ENCODE data around the gene DNALI1.
"Not testable (repeated sequence)": the region's sequence is repeated elsewhere in the genome, so short reads cannot be mapped to it uniquely, and the experiment has no call there.

Gene DNALI1

GRCh38 chr1:37553927-37554808 is 2.6 kb upstream of the DNALI1 start, which contains the start of gene SNIP1:
Gene SNIP1, minus strand, starts transcription at chr1:37554293. Its CDS starts 64 bp downstream, at chr1:37554229.
- peak; percentile 93 for DNase-seq (ENCODE audit: low spot score)

- DNase-seq (ENCODE audit: low spot score) = no peak
These were observed 662 bp downstream of the DNALI1 start for GRCh38 chr1:37557402-37557801.

- no peak for DNase-seq (ENCODE audit: low spot score)
These were observed 1.7 kb downstream of the DNALI1 start for GRCh38 chr1:37558411-37558810.

GRCh38 chr1:37559080-37559479 is 2.3 kb downstream of the DNALI1 start:
- no peak for DNase-seq (ENCODE audit: low spot score)

GRCh38 chr1:37559957-37560379 is 3.2 kb downstream of the DNALI1 start:
- DNase-seq (ENCODE audit: low spot score) = not testable (repeated sequence)

GRCh38 chr1:37560401-37561132 is 3.8 kb downstream of the DNALI1 start:
- no peak for DNase-seq (ENCODE audit: low spot score)

- no peak for DNase-seq (ENCODE audit: low spot score)
These were observed 4.7 kb downstream of the DNALI1 start for GRCh38 chr1:37561133-37562132.

GRCh38 chr1:37562984-37563383 is 6.2 kb downstream of the DNALI1 start:
- DNase-seq (ENCODE audit: low spot score) = no peak

- DNase-seq (ENCODE audit: low spot score) = no peak
These were observed 8.2 kb downstream of the DNALI1 start for GRCh38 chr1:37564892-37565291.

- DNase-seq (ENCODE audit: low spot score) = no peak
These were observed 10.3 kb downstream of the DNALI1 start for GRCh38 chr1:37567023-37567422.

GRCh38 chr1:37570528-37571334 is 14.0 kb downstream of the DNALI1 start:
- no peak for DNase-seq (ENCODE audit: low spot score)

- DNase-seq (ENCODE audit: low spot score) = no peak
These were observed 18.2 kb downstream of the DNALI1 start for GRCh38 chr1:37574834-37575480.

- no peak for DNase-seq (ENCODE audit: low spot score)
These were observed 19.0 kb downstream of the DNALI1 start for GRCh38 chr1:37575692-37576091.

- not testable (repeated sequence) for DNase-seq (ENCODE audit: low spot score)
These were observed 27.8 kb downstream of the DNALI1 start for GRCh38 chr1:37584544-37584943.

- no peak for DNase-seq (ENCODE audit: low spot score)
These were observed 32.2 kb downstream of the DNALI1 start for GRCh38 chr1:37588939-37589338.

GRCh38 chr1:37593726-37594125 is 37.0 kb downstream of the DNALI1 start:
- no peak for DNase-seq (ENCODE audit: low spot score)

- peak; percentile 99 for DNase-seq (ENCODE audit: low spot score)
These were observed 38.9 kb downstream of the DNALI1 start, which contains the start of gene GNL2 for GRCh38 chr1:37595440-37596181. Gene GNL2, minus strand, starts transcription at chr1:37595937. Its CDS starts 115 bp downstream, at chr1:37595822.

- DNase-seq (ENCODE audit: low spot score) = no peak
These were observed 39.5 kb downstream of the DNALI1 start for GRCh38 chr1:37596182-37596667.

- DNase-seq (ENCODE audit: low spot score) = no peak
These were observed 43.2 kb downstream of the DNALI1 start for GRCh38 chr1:37599940-37600339.
